ENCODE data around the gene FUT3.
"Not testable (repeated sequence)": the region's sequence is repeated elsewhere in the genome, so short reads cannot be mapped to it uniquely, and the experiment has no call there.

FUT3 gene

GRCh38 chr19:5844456-5845433 is 6.5 kb downstream of the FUT3 start:
- no peak for DNase-seq

- DNase-seq: no peak
Observed at GRCh38 chr19:5843295-5843927, 7.8 kb downstream of the FUT3 start.

- not testable (repeated sequence) for DNase-seq
Observed at GRCh38 chr19:5841735-5842111, 9.5 kb downstream of the FUT3 start.

DNA sequence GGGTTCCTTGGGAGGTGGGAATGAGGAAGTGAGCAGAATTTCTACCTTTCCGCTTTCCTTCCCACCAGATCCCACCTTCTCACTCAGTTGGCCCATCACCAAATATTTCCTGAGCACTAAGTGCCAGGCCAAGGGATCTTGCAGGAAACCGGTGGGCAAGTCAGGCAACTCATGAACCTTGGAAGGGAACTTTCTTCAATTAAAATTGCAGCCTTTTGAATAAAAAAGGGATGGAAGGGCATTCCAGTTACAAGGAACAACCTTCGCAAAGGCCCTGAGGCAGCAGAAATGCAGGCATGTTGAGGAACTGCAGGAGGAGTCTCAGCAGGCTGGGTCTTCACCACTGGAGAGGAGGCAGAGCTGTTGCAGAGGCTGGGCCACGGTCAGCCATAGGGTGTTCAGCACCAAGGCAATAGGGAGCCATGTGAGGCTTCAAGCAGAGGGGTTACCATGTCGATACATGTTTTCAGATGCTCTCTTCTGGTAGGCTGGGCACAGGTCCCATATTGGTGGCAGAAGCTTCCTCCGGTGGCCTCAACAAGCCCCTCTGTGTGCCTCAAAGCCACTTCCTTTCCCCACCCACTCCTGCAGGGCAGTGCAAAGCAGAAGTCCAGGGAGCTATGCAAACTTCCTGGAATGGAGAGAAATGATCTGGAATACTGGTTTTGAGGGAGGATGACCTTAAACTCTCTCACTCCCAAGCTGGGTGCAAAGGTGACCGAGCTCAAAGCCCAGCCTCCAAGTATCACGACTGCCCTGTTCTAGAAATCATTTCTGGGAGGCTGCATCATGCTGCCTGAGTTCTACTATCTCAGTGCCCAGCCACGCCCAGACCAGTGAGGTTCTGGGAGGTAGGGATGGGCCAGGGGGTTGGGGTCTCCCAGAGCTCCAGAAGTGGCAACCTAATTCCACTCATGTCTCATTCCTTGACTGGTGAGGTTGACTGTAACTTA is 11.9 kb downstream of the FUT3 start, which contains the start of gene FUT6:
Gene FUT6 (minus strand): TSS at position 638 of the 953 bp plus-strand sequence. CDS start 7,135 bp downstream, outside the sequence.
- no peak for DNase-seq

GRCh38 chr19:5838353-5839064 is 12.7 kb downstream of the FUT3 start:
- DNase-seq: no peak

DNA sequence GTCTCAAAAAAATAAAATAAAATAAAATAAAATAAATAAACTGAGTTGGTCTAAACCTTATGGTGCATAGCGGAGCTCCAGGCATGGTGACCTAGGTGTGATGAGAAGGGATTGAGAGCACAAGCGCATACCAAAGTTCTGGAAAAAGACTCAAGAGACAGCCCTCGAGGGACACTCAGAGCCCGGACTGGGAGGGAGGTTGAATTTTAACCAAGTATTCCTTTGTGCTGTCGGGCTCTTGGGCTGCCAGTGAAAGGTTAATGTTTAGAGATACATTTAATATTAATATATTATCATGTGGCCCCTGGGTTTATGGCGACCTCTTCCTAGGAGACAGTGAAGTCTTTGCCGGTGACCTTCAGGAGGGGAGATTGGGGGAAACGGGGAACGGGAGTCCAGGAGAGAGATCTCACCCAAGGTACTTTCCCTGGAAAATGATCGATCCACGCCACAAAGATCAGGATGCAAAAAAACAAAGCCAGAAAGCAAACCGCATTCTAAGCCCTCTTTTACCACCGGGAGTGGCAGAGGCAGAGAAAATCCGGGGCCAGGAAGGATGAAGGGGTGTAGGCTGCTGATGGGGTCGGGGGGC is 13.4 kb downstream of the FUT3 start:
- no peak for DNase-seq

- no peak for DNase-seq
Observed at GRCh38 chr19:5832527-5833216, 18.6 kb downstream of the FUT3 start.

- DNase-seq: no peak
Observed at GRCh38 chr19:5832061-5832460, 19.2 kb downstream of the FUT3 start.

DNA sequence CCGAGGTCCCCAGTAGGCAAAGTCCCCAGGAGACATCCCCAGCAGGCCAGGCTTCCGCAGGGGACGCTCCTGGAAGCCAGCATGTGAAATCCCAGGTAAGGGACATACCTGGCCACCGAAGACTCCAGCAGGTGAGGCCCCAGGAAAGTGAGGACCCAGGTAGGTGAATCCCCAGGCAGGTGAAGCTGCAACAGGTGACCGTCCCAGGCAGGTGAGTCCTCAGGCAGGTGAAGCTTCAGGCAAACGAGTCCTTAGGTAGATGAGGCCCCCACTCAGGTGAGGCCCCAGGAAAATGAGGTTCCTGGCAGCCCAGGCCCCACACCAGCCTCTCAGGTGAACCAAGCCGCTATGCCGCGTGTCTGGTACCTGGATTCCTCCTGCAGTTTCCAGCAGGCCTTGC is 20.1 kb downstream of the FUT3 start:
- no peak for DNase-seq

DNA sequence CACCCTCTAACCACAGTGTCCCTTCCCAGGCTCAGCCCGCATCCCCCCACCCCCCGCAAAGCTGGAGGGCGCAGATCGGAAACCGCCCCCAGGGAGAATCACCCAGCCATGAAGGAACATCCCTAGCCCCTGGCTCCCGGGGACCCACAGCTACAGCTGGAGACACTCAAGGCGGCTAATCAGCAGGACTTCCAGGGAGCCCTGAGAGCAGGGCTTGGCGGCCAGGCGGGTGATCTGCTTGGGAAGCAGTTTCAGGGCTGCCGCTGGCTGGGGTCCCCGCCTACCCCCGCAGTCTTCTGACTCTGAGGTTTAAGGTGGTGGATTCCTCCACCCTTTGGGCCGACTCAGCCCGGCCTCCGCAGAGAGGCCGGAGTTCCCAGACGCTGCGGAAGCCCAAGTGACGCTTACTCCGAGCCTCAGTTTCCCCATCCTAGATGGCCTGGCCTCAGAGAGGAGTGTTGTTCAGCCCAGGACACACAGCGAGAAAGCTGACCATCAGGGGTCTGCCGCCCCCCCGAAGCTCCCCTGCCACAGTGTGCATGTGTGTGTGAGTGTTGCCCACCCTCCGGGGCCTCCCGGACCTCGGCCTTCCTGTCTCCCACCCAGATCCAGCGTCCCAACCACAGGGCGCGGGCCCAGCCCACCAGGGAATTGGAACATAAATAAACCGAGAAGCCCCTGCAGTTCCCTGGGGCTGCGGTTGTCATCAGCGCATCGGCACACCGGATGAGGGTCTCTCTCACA is 21.5 kb downstream of the FUT3 start:
- no peak for DNase-seq

DNA sequence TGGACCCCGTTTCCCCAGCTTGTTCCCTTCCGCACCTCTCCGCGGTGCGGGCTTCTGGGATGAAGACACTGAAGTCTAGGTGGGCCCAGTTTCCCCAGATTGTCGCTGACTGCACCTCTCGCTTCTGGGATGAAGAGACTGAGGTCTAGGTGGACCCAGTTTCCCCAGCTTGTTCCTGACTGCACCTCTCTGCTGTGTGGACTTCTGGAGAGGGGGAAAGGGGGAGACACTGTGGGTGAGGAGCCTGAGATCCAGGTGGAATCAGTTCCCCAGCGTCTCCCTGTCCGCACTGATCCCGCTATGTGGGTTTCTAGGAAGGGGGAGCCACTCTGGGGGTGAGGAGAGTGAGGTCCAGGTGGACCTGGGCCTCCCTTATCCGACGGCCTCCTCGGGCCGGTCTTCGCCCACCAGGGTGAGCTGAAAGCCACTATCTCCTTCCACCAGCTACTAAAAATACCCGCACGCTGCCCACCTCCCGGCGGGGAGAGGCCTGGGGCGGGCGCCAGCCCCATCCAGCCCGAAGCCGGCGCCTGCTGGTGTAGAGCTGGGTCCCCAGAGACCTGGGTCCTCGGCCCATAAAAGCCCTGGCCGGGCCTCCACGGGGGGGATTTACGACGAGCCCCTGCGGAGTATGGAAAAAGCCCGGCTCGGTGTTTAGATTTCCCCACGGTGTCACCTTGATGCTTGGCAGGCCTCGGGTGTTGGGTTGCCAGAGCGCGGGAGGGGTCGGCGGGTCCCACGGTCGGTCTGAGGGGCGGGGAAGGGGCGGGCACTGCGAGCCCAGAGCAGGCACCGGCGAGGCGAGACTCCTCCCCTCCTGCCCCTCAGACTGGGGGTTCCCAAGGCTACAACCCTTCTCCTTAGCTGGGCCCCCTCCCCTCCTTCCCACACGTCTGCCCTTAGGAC is 22.3 kb downstream of the FUT3 start:
- DNase-seq: peak in 1 of 5 donors; percentile 20

DNA sequence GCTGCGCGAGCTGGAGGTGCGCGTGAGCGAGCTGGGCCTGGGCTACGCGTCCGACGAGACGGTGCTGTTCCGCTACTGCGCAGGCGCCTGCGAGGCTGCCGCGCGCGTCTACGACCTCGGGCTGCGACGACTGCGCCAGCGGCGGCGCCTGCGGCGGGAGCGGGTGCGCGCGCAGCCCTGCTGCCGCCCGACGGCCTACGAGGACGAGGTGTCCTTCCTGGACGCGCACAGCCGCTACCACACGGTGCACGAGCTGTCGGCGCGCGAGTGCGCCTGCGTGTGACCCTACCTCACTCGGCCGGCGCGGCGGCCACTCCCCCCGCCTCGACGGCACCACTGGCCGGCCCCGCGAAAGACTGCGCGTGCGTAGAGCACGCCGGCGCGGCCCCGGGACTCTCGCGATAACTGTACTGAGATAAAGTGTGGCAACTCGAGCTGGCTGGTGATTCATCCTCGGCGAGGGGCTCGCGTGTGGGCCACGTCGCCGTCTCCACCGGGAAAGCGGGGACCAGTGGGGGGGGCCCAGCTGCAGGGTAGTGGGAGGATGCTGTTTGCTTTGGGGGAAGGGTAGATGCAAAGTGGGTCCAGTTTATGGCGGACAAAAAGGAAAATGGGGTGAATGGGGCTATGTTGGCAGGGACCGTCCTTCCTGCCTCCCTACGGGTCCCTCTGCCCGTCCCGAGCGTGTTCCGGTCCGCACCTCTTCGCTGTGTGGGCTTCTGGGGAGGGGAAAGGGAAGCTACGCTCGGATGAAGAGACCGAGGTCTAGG is 23.2 kb downstream of the FUT3 start:
- peak; percentile 84 to 97 (median 89) for DNase-seq

- no peak for DNase-seq
Observed at GRCh38 chr19:5827342-5827890, 23.8 kb downstream of the FUT3 start.

GRCh38 chr19:5826531-5827341 is 24.5 kb downstream of the FUT3 start:
- peak in 1 of 5 donors; percentile 37 for DNase-seq

DNA sequence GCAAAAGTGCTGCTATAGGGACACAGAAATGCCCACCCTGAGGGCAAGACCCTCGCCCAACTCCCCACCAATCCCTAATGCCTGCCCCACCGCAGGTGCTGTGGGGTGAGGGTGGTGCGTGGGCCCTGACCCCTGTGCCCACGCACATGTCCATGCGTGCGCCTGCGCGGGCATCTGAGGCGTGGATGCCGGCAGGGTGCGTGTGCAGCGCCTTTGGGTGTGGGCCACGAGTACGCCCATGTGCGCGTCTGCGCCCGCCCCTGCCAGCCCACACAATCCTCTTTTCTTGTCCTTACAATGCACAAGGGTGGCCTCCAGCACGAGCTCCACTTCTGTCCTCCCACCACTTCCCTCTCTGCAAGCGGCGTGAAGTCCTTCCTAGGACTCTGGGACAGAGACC is 26.1 kb downstream of the FUT3 start:
- no peak for DNase-seq

DNA sequence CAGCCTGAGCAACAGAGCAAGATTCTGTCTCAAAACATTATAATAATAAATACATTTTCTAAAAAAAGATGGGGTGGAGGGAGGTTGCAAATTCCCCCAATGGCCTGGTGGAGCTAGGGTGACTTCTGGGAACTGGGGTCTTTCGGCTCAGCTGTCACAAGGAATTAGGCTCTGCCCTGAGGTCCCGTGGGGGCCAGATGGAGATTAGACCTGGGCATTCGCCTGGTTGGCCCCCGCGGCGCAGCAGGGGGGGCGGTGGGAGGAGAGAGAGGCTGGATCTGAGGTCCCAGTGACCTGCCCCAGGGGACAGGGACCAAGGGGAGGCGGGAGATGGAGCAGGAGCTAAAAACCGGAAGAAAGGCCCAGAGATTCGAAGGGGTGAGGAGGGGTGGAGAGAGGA is 26.5 kb downstream of the FUT3 start:
- no peak for DNase-seq
